ENCODE data around the gene DIPK1B. TPM values are rescaled to one million over a fixed set of nuclear protein-coding genes. Genes with fewer than 3 reads are reported as not detected.

Gene DIPK1B
- total and polyA plus RNA-seq, 2 experiments from 2014 or later, result 18.7 to 60.0 TPM

- DNase-seq (ENCODE audit: low spot score), result no peak
Observed at GRCh38 chr9:136695955-136696354, 16.4 kb upstream of the DIPK1B start.

More at GRCh38 chr9:136695955-136696354, 16.4 kb upstream of the DIPK1B start:
- H3K27me3 ChIP-seq (ENCODE audit: insufficient read depth), result no peaks in the 10 kb centered on the region
- Mint-ChIP-seq H3K27ac (no peak overlapping the region), H3K27me3 (ENCODE audit: insufficient read depth, low read depth, poor library complexity) (peaks cover 10% of the 10 kb centered on the region), H3K9me3 (no peaks in the 10 kb centered on the region), H3K4me1 (peaks cover 10% of the 10 kb centered on the region), H3K36me3 (ENCODE audit: low read depth) (no peaks in the 10 kb centered on the region), H3K4me3 (no peak overlapping the region)
- ATAC-seq, result no peak
- no peaks in the 10 kb centered on the region for H3F3A ChIP-seq (replicated peaks; ENCODE audit: low read depth)
- no peak overlapping the region for H3K4me3 ChIP-seq
- no peaks in the 10 kb centered on the region for H3K9me2 ChIP-seq (ENCODE audit: insufficient read depth)
- no peaks in the 10 kb centered on the region; the same call in 1 of the 2 replicates for H3K4me1 ChIP-seq (ENCODE audit: insufficient read depth)
- no peak overlapping the region for H3K27ac ChIP-seq (ENCODE audit: low read depth)
- TF ChIP-seq STAT1 (IDR thresholded peaks at IDR 0.05; ENCODE audit: unreplicated experiment), result no peak
- TF ChIP-seq CTCF (conservative IDR thresholded peaks at IDR 0.05; ENCODE audit: low read depth in 2 of 2), result no peak
- no peak for TF ChIP-seq ZNF114 (CRISPR knock-in tag; IDR thresholded peaks at IDR 0.05)
- no peak for TF ChIP-seq NANOG (IDR thresholded peaks at IDR 0.05; ENCODE audit: borderline replicate concordance)
- TF ChIP-seq ETS1 (IDR thresholded peaks at IDR 0.05), result no peak
- TF ChIP-seq CREB1 (CRISPR knock-in tag; IDR thresholded peaks at IDR 0.05; ENCODE audit: low read depth), result no peak
- no peak for TF ChIP-seq ZNF462 (CRISPR knock-in tag; IDR thresholded peaks at IDR 0.05)
- TF ChIP-seq JUNB (IDR thresholded peaks at IDR 0.05; ENCODE audit: unreplicated experiment), result no peak
- no peak for TF ChIP-seq ZNF331 (CRISPR knock-in tag; IDR thresholded peaks at IDR 0.05; ENCODE audit: low read depth)
- no peak for TF ChIP-seq POLR2AphosphoS5 (IDR thresholded peaks at IDR 0.05; ENCODE audit: low read depth)
- TF ChIP-seq EZH2 (IDR thresholded peaks at IDR 0.05; ENCODE audit: low read depth, unreplicated experiment), result no peak
- no peak for TF ChIP-seq REST (IDR thresholded peaks at IDR 0.05; ENCODE audit: unreplicated experiment)
- TF ChIP-seq EZH2phosphoT487 (IDR thresholded peaks at IDR 0.05; ENCODE audit: unreplicated experiment), result no peak
- H3K4me2 ChIP-seq, result no peak overlapping the region
- no peaks in the 10 kb centered on the region for H3K79me2 ChIP-seq (replicated peaks; ENCODE audit: insufficient read depth)
- H3K36me3 ChIP-seq (ENCODE audit: insufficient read depth), result no peaks in the 10 kb centered on the region
- no peak overlapping the region for H2AFZ ChIP-seq
- H4K20me1 ChIP-seq (replicated peaks; ENCODE audit: insufficient read depth), result no peaks in the 10 kb centered on the region

Data from GM23338 (cell line).